Activated T-cell treated with anti-CD3 and anti-CD28 coated beads, Interleukin-2, amount 50 U/mL, for 48 hours (primary cell): ENCODE data around the gene TCP11L1.
"Not testable (repeated sequence)": the region's sequence is repeated elsewhere in the genome, so short reads cannot be mapped to it uniquely, and the experiment has no call there.

Experiments used
- DNase-seq, 2 experiments: peaks; one replicate each; pipeline ENCODE4 v3.0.0-alpha.2; 2020

Gene TCP11L1

GRCh38 chr11:33039274-33040032, at the start of gene TCP11L1:
TSS of gene TCP11L1 (plus strand) at chr11:33039572. CDS start at chr11:33043774, 4,202 bp downstream.
- DNase-seq: peak; percentile 87 to 88

- DNase-seq: no peak
Measured at GRCh38 chr11:32990481-32990880, 48.9 kb upstream of the TCP11L1 start.

GRCh38 chr11:32991427-32991826, 47.9 kb upstream of the TCP11L1 start:
- no peak for DNase-seq

DNA sequence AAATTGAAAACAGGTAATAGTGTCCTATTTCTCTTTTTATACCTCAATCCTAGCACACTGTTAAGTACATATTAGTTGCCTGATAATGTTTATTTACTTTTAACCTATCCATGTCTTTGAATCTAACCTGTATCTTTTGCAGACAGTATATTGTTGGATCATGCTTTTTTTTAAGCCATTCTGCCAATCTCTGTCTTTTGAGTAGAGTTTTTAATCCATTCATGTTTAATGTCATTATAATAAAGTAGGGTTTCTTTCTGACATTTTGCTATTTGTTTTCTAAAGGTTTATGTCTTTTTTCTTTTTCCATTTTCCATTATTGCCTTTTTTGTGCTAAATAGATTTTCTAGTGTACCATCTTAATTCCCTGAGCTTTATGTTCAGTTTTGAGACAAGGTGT, 47.5 kb upstream of the TCP11L1 start:
- DNase-seq: no peak

DNA sequence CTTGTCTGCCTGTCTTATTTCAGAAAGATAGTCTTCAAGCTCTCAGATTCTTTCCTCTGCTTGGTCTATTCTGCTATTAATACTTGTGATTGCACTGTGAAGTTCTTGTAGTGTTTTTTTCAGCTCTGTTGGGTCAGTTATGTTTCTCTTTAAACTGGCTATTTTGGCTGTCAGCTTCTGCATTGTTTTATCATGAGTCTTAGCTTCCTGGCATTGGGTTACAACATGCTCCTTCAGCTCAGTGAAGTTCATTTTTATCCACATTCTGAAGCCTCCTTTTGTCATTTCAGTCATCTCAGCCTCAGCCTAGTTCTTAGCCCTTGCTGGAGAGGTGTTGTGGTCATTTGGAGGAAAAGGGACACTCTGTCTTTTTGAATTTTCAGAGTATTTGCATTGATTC, 39.2 kb upstream of the TCP11L1 start:
- no peak for DNase-seq

DNA sequence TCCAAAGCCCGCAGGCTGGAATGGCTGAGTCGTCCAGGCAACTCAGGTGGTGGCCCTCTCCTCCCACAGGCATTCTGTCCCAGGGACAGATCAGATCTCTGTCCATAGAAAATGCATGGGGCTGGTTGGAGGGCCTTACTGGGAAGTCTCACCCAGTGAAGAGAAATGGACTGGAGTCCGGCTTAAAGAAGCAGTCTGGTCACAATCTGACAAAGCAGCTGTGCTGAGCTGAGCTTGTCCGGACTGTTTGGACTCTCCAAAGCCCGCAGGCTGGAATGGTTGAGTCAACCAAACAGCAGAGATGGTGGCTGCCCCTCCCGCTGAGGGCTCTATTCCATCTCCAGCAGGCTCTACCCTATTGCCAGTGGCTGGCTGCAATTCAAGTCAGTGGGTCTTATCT, 38.1 kb upstream of the TCP11L1 start:
- no peak for DNase-seq

- no peak for DNase-seq
Measured at GRCh38 chr11:33001751-33002542, 37.4 kb upstream of the TCP11L1 start.

- no peak for DNase-seq
Measured at GRCh38 chr11:33005175-33005574, 34.2 kb upstream of the TCP11L1 start.

- no peak for DNase-seq
Measured at GRCh38 chr11:33006010-33006409, 33.4 kb upstream of the TCP11L1 start.

DNA sequence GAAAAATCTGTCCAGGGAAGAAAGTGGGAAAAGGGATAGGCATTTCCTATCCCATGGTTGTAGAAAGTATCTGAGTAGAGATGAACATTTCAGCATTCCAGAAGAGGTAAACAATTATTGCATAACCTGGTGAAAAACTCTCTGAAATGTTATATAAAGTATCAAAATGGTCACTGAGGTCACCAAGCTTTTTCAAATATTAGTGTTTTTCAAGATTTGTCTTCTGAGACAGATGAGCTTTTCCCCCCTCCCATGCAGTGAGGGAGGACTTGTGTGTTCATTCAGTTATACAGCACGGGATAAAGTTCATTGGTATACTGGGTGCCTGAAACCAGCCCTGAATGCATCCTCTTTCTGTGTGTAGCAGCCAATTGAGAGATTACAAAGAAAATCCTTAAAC, 25.6 kb upstream of the TCP11L1 start:
- DNase-seq: no peak

- DNase-seq: peak; percentile 83 to 88
Measured at GRCh38 chr11:33015621-33016551, 23.5 kb upstream of the TCP11L1 start, which contains the start of gene DEPDC7. TSS of gene DEPDC7 (plus strand) at chr11:33015878. CDS start at chr11:33015956, 78 bp downstream.

GRCh38 chr11:33016654-33017053, 22.7 kb upstream of the TCP11L1 start:
- no peak for DNase-seq

GRCh38 chr11:33017478-33017877, 21.9 kb upstream of the TCP11L1 start:
- no peak for DNase-seq

DNA sequence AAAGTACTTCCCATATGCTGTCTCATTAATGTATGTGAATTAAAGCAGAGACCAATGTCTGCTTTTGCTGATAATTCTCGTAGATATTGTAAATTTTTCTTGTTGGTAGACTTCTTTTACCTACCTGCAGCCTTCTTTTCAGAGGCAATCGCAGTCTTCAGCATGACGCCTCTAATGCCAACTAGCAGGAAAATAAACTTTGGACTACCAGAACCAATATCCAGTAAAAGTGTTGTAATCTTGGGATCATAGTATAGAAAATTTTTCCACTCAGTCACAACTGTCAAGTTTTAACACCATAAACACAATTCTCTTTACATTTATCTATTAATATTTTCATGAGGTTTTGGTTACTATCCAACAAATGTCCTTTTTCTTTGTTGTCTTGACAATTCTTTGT, 21.4 kb upstream of the TCP11L1 start:
- DNase-seq: no peak

GRCh38 chr11:33018840-33019239, 20.5 kb upstream of the TCP11L1 start:
- DNase-seq: no peak

DNA sequence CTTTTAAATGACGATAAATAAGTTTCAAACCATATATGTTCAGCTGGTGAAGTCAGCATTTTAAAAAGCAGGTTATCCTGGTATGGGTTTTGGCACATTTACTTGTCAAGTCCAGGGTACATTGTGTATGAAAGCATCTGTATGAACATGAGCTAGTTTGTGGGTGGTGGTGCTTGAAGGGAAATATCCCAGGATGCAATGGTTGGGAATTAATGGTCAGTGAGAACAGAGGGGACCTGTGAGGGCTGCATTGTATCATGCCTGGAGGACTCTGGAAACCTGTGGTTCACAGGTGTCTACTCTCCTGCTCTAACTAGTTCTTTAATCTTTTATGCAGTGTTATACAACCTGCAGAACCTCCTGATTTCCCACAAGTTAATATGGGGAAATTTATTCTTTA, 17.9 kb upstream of the TCP11L1 start:
- no peak for DNase-seq

DNA sequence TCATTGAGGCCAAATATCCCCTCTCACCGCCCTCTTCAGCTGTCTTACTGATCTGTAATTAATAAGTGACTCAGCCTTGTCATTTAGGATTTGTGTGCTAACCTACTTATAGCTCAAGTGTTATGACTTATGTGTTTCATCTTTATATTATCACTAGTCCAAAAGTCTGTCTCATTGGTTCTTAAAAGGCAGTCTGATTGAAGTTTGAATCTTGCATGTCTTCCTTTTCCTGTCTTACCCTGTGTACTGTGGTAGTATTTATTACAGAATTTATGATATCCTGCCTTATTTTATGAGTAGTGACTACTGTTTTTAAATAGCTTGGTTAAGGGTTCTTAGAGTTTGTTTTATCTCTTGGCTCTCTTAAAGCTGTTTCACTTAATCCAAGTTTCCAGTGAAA, 17.4 kb upstream of the TCP11L1 start:
- DNase-seq: no peak

DNA sequence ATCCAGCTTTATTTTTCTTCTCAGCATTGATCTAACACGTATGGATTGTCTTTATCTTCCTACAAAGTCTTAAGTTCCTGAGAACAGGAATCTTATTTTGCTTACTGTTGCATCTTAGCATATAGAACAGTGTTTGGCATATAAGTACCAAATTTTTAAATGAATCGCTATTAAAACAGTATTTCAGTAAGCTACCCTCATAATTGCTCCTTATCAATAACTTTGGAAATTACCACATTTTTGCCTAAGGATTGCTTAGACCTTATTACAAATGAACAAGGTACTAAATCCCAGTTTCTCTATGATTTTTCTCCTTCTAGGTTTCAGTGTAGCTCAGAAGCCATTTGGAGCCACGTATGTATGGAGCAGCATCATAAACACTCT, 14.0 kb upstream of the TCP11L1 start:
- no peak for DNase-seq

GRCh38 chr11:33027233-33027632, 12.1 kb upstream of the TCP11L1 start:
- DNase-seq: no peak

GRCh38 chr11:33027846-33028536, 11.4 kb upstream of the TCP11L1 start:
- DNase-seq: no peak

- no peak for DNase-seq
Measured at GRCh38 chr11:33028537-33028914, 10.8 kb upstream of the TCP11L1 start.

- not testable (repeated sequence) for DNase-seq
Measured at GRCh38 chr11:33029218-33029617, 10.2 kb upstream of the TCP11L1 start.
